Esophagus muscularis mucosa (tissue), 4 donors: ENCODE results near the gene CACNA1E. TPM values are rescaled to one million over a fixed set of nuclear protein-coding genes. Genes with fewer than 3 reads are reported as not detected.

Source experiments
- DNase-seq: peaks from one replicate; pipeline ENCODE4 v3.0.0-alpha.2; 2017; ENCODE audit errors: extremely low spot score
- H3K27ac ChIP-seq, 4 donors: fragments of 200-600 bp; sonication (generic); replicated peaks in 1 of 4; 1 replicate in 3 of 4; 2 replicates in 1 of 4; pipeline ENCODE4 v1.5.1; 2016 to 2019; ENCODE audit warnings: mild to moderate bottlenecking in 1 of 4
- H3K27me3 ChIP-seq, 4 donors: fragments of 200-600 bp; sonication (generic); one replicate each; pipeline versions ENCODE4 v1.5.1 to v1.6.0; 2016 to 2019
- H3K36me3 ChIP-seq, 4 donors: fragments of 200-600 bp; sonication (generic); one replicate each; pipeline ENCODE4 v1.5.1; 2016 to 2019
- H3K4me1 ChIP-seq, 4 donors: fragments of 200-600 bp; sonication (generic); one replicate each; pipeline ENCODE4 v1.5.1; 2016 to 2019
- H3K4me3 ChIP-seq, 4 donors: fragments of 200-600 bp; sonication (generic); 1 replicate in 2 of 4; 2 replicates in 2 of 4; pipeline ENCODE4 v1.5.1; 2016 to 2019; ENCODE audit warnings: mild to moderate bottlenecking in 4 of 4, moderate library complexity in 1 of 4
- H3K9me3 ChIP-seq, 4 donors: fragments of 200-600 bp; sonication (generic); 1 replicate in 3 of 4; 2 replicates in 1 of 4; pipeline ENCODE4 v1.5.1; 2016 to 2019
- CTCF ChIP-seq, 3 experiments: fragments of 200-600 bp in 2 of 3; fragments of 450-650 bp in 1 of 3; sonication (generic) in 2 of 3; IDR thresholded peaks; one replicate each; pipeline ENCODE4 v1.5.1; 2017 to 2019; ENCODE audit warnings: antibody characterized with exemption in 3 of 3, mild to moderate bottlenecking in 2 of 3, moderate library complexity in 1 of 3
- EP300 ChIP-seq: sonication (generic); formaldehyde crosslinking; IDR thresholded peaks from one replicate; pipeline ENCODE4 v1.6.1; 2017; ENCODE audit warnings: antibody characterized with exemption
- POLR2A ChIP-seq: fragments of 450-650 bp; IDR thresholded peaks from one replicate; pipeline ENCODE4 v1.6.1; 2017; ENCODE audit warnings: antibody characterized with exemption, moderate library complexity, mild to moderate bottlenecking, low read depth
- POLR2AphosphoS5 ChIP-seq, 2 donors: sonication (generic); formaldehyde crosslinking; IDR thresholded peaks; one replicate each; pipeline ENCODE4 v1.6.1; 2017; ENCODE audit warnings: antibody characterized with exemption in 2 of 2
- WGBS: methylation state at CpG from one replicate; pipeline ENCODE4 v1.1.5; 2018; 5-methylcytosine and 5-hydroxymethylcytosine counted together
- intact Hi-C: fragments of 100-400 bp; cut with DNase I; formaldehyde crosslinking; loops from one replicate; pipeline ENCODE4 v1.15.1; 2023
- total RNA-seq, 4 donors: library from RNA; depleted of rRNA; stranded (reverse); fragments of >200 nt; gene quantifications; one replicate each; pipeline versions ENCODE4 v1.1.0 to v1.2.1, GENCODE V29; 2016

CACNA1E gene
- total RNA-seq, 4 donors from 2014 or later = under 0.01 to 0.66 (median 0.25) TPM

DNA sequence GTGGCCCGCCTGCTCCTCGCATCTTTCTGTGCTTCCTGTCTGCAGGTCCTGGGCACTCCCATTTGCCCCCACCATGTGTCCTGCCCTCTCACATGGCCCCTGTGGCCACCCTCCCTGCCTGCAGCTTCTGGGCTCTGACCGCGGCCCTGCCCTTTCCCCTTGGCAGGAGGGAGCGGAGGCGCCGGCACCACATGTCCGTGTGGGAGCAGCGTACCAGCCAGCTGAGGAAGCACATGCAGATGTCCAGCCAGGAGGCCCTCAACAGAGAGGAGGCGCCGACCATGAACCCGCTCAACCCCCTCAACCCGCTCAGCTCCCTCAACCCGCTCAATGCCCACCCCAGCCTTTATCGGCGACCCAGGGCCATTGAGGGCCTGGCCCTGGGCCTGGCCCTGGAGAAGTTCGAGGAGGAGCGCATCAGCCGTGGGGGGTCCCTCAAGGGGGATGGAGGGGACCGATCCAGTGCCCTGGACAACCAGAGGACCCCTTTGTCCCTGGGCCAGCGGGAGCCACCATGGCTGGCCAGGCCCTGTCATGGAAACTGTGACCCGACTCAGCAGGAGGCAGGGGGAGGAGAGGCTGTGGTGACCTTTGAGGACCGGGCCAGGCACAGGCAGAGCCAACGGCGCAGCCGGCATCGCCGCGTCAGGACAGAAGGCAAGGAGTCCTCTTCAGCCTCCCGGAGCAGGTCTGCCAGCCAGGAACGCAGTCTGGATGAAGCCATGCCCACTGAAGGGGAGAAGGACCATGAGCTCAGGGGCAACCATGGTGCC lies 249.1 kb downstream of the CACNA1E start:
- H3K27ac ChIP-seq = no peak overlapping the region
- H3K36me3 ChIP-seq = no peaks in the 10 kb centered on the region
- DNase-seq = no peak
- intact Hi-C loops = no loop called here
- no peak overlapping the region for H3K4me3 ChIP-seq
- H3K4me1 ChIP-seq = no peaks in the 10 kb centered on the region
- no peaks in the 10 kb centered on the region for H3K9me3 ChIP-seq
- 96% methylated on average over 25 of the region's 31 CpGs for WGBS
- TF ChIP-seq CTCF (IDR thresholded peaks at IDR 0.05) (no peak), POLR2A (no peak), EP300 (no peak), POLR2AphosphoS5 (IDR thresholded peaks at IDR 0.05) (no peak)
- H3K27me3 ChIP-seq = peaks cover 0 to 7% (median 0%) of the 10 kb centered on the region in 4 donors

DNA sequence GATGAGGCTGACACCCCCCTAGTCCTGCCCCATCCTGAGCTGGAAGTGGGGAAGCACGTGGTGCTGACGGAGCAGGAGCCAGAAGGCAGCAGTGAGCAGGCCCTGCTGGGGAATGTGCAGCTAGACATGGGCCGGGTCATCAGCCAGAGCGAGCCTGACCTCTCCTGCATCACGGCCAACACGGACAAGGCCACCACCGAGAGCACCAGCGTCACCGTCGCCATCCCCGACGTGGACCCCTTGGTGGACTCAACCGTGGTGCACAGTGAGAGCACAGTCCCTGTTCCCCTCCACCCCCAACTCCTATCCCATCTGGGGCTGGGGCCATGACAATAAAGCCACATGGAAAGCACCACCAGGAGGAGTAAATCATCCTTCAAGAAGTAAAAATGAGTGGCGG lies 250.2 kb downstream of the CACNA1E start:
- peaks cover 0 to 7% (median 0%) of the 10 kb centered on the region in 4 donors for H3K27me3 ChIP-seq
- DNase-seq = no peak
- H3K9me3 ChIP-seq = no peaks in the 10 kb centered on the region
- H3K4me3 ChIP-seq = no peak overlapping the region
- H3K36me3 ChIP-seq = no peaks in the 10 kb centered on the region
- TF ChIP-seq POLR2A (no peak), EP300 (no peak), POLR2AphosphoS5 (IDR thresholded peaks at IDR 0.05) (no peak), CTCF (IDR thresholded peaks at IDR 0.05) (no peak)
- H3K27ac ChIP-seq = no peak overlapping the region
- WGBS = 95% methylated on average over 10 of the region's 14 CpGs
- intact Hi-C loops = no loop called here
- H3K4me1 ChIP-seq = no peaks in the 10 kb centered on the region

- intact Hi-C loops = no loop called here
- WGBS = 66% methylated on average over 5 of the region's 5 CpGs
- peaks cover 0 to 8% (median under 1%) of the 10 kb centered on the region in 4 donors for H3K4me1 ChIP-seq
- H3K4me3 ChIP-seq = no peak overlapping the region
- DNase-seq = no peak
- no peaks in the 10 kb centered on the region for H3K36me3 ChIP-seq
- peaks cover 0 to 7% (median 0%) of the 10 kb centered on the region in 4 donors for H3K27me3 ChIP-seq
- TF ChIP-seq CTCF (IDR thresholded peaks at IDR 0.05) (no peak), POLR2AphosphoS5 (IDR thresholded peaks at IDR 0.05) (no peak), EP300 (no peak), POLR2A (no peak)
- H3K27ac ChIP-seq = no peak overlapping the region
- no peaks in the 10 kb centered on the region for H3K9me3 ChIP-seq
These were observed 253.7 kb downstream of the CACNA1E start for GRCh38 chr1:181737056-181737455.

- 89% methylated on average over 9 of the region's 9 CpGs for WGBS
- no peaks in the 10 kb centered on the region for H3K36me3 ChIP-seq
- H3K9me3 ChIP-seq = no peaks in the 10 kb centered on the region
- H3K27ac ChIP-seq = no peak overlapping the region
- peaks cover 0 to 8% (median 5%) of the 10 kb centered on the region in 4 donors for H3K4me1 ChIP-seq
- no peak for DNase-seq
- H3K27me3 ChIP-seq = no peaks in the 10 kb centered on the region
- H3K4me3 ChIP-seq = no peak overlapping the region
- intact Hi-C loops = no loop called here
- TF ChIP-seq POLR2A (no peak), CTCF (IDR thresholded peaks at IDR 0.05) (no peak), POLR2AphosphoS5 (IDR thresholded peaks at IDR 0.05) (no peak), EP300 (no peak)
These were observed 255.9 kb downstream of the CACNA1E start for GRCh38 chr1:181739214-181739613.
